Measurements from ENCODE around the gene PLXDC2.

Gene PLXDC2

GRCh38 chr10:19817231-19817933 lies 1.1 kb downstream of the PLXDC2 start:
- DNase-seq: no peak

- no peak for DNase-seq
These were observed 2.6 kb downstream of the PLXDC2 start for GRCh38 chr10:19818876-19819275.

- DNase-seq: peak; percentile 9
These were observed 3.3 kb downstream of the PLXDC2 start for GRCh38 chr10:19819419-19820033.

- no peak for DNase-seq
These were observed 8.4 kb downstream of the PLXDC2 start for GRCh38 chr10:19824381-19825342.

GRCh38 chr10:19825700-19826099 lies 9.5 kb downstream of the PLXDC2 start:
- DNase-seq: no peak

GRCh38 chr10:19826712-19827111 lies 10.5 kb downstream of the PLXDC2 start:
- no peak for DNase-seq

- no peak for DNase-seq
These were observed 12.2 kb downstream of the PLXDC2 start for GRCh38 chr10:19828278-19829049.

GRCh38 chr10:19832699-19833098 lies 16.5 kb downstream of the PLXDC2 start:
- no peak for DNase-seq

- no peak for DNase-seq
These were observed 17.1 kb downstream of the PLXDC2 start for GRCh38 chr10:19833170-19833824.

GRCh38 chr10:19835952-19836351 lies 19.7 kb downstream of the PLXDC2 start:
- no peak for DNase-seq

- no peak for DNase-seq
These were observed 22.9 kb downstream of the PLXDC2 start for GRCh38 chr10:19839090-19839489.

- DNase-seq: no peak
These were observed 23.3 kb downstream of the PLXDC2 start for GRCh38 chr10:19839552-19839951.

GRCh38 chr10:19840776-19841175 lies 24.5 kb downstream of the PLXDC2 start:
- DNase-seq: no peak

- DNase-seq: no peak
These were observed 27.3 kb downstream of the PLXDC2 start for GRCh38 chr10:19843487-19843886.

GRCh38 chr10:19845503-19846368 lies 29.5 kb downstream of the PLXDC2 start:
- no peak for DNase-seq

- no peak for DNase-seq
These were observed 31.1 kb downstream of the PLXDC2 start for GRCh38 chr10:19847321-19847720.

GRCh38 chr10:19848226-19848985 lies 32.2 kb downstream of the PLXDC2 start:
- DNase-seq: no peak

- no peak for DNase-seq
These were observed 37.6 kb downstream of the PLXDC2 start for GRCh38 chr10:19853831-19854230.

GRCh38 chr10:19857876-19858275 lies 41.6 kb downstream of the PLXDC2 start:
- no peak for DNase-seq

- DNase-seq: no peak
These were observed 43.9 kb downstream of the PLXDC2 start for GRCh38 chr10:19860107-19860506.
